CD4-positive, CD25-positive, alpha-beta regulatory T cell (primary cell): ENCODE results near the gene TREM1. TPM values are rescaled to one million over a fixed set of nuclear protein-coding genes. Genes with fewer than 3 reads are reported as not detected.

Experiments used
- ATAC-seq, 2 donors: fragments of 150-1000 bp; cut with Tn5 transposase; one replicate each; pipeline ENCODE4 v1.10.0; 2021; ENCODE audit warnings: low read depth in 2 of 2, moderate number of reproducible peaks in 2 of 2, moderate library complexity in 1 of 2
- DNase-seq, 3 donors: peaks; one replicate each; pipeline versions ENCODE4 v3.0.0 to v3.0.0-alpha.2; 2012 to 2022; ENCODE audit warnings: mixed read lengths in 1 of 3
- H3K27ac ChIP-seq: one replicate; pipeline ENCODE4 v1.7.0; 2013; ENCODE audit warnings: mild to moderate bottlenecking, low read length; ENCODE audit not compliant: insufficient read depth, poor library complexity, severe bottlenecking
- H3K27me3 ChIP-seq: one replicate; pipeline ENCODE4 v1.7.0; 2013; ENCODE audit warnings: low read length; ENCODE audit not compliant: control insufficient read depth, insufficient read depth
- H3K36me3 ChIP-seq: one replicate; pipeline ENCODE4 v1.7.0; 2013; ENCODE audit warnings: mild to moderate bottlenecking, low read length, moderate library complexity; ENCODE audit not compliant: control insufficient read depth, insufficient read depth
- H3K4me1 ChIP-seq: 2 replicates; pipeline ENCODE4 v1.7.0; 2013; ENCODE audit warnings: mild to moderate bottlenecking, low read length; ENCODE audit not compliant: insufficient read depth, control insufficient read depth, poor library complexity, severe bottlenecking
- H3K4me3 ChIP-seq: one replicate; pipeline ENCODE4 v1.7.0; 2013; ENCODE audit warnings: low read depth, mild to moderate bottlenecking, low read length, moderate library complexity
- H3K9me3 ChIP-seq, 2 experiments: 1 replicate in 1 of 2; 2 replicates in 1 of 2; pipeline ENCODE4 v1.7.0; 2013; ENCODE audit warnings: low read length in 2 of 2, mild to moderate bottlenecking in 1 of 2, moderate library complexity in 1 of 2; ENCODE audit not compliant: control insufficient read depth in 2 of 2
- H3K27ac Mint-ChIP-seq, 3 donors: one replicate each; pipeline ENCODE4 v1.8.0; 2020 to 2022; ENCODE audit warnings: mild to moderate bottlenecking in 3 of 3, mixed read lengths in 3 of 3, moderate library complexity in 2 of 3
- H3K27me3 Mint-ChIP-seq: one replicate; pipeline ENCODE4 v1.8.0; 2022; ENCODE audit warnings: mild to moderate bottlenecking, mixed read lengths
- H3K36me3 Mint-ChIP-seq: one replicate; pipeline ENCODE4 v1.8.0; 2020; ENCODE audit warnings: mixed read lengths
- H3K4me1 Mint-ChIP-seq, 4 donors: one replicate each; pipeline ENCODE4 v1.8.0; 2020 to 2022; ENCODE audit warnings: mixed read lengths in 4 of 4, mild to moderate bottlenecking in 1 of 4
- H3K4me3 Mint-ChIP-seq, 4 donors: one replicate each; pipeline ENCODE4 v1.8.0; 2020 to 2022; ENCODE audit warnings: mild to moderate bottlenecking in 4 of 4, mixed read lengths in 4 of 4, moderate library complexity in 3 of 4
- H3K9me3 Mint-ChIP-seq, 7 donors: one replicate each; pipeline ENCODE4 v1.8.0; 2020 to 2022; ENCODE audit warnings: mixed read lengths in 7 of 7, mild to moderate bottlenecking in 3 of 7, moderate library complexity in 2 of 7
- polyA plus RNA-seq, 4 donors: library from polyadenylated mRNA; unstranded; fragments of 300-500 nt; fragmentation: Illumina TruSeq; gene quantifications; one replicate each; pipeline ENCODE4 v1.2.3, GENCODE V29; 2021
- total RNA-seq: library from RNA; stranded (reverse); gene quantifications from one replicate; pipeline ENCODE4 v1.2.3, GENCODE V29; 2022

The TREM1 gene
- total and polyA plus RNA-seq, 5 donors from 2014 or later, result 0.54 TPM; not detected in 4

DNA sequence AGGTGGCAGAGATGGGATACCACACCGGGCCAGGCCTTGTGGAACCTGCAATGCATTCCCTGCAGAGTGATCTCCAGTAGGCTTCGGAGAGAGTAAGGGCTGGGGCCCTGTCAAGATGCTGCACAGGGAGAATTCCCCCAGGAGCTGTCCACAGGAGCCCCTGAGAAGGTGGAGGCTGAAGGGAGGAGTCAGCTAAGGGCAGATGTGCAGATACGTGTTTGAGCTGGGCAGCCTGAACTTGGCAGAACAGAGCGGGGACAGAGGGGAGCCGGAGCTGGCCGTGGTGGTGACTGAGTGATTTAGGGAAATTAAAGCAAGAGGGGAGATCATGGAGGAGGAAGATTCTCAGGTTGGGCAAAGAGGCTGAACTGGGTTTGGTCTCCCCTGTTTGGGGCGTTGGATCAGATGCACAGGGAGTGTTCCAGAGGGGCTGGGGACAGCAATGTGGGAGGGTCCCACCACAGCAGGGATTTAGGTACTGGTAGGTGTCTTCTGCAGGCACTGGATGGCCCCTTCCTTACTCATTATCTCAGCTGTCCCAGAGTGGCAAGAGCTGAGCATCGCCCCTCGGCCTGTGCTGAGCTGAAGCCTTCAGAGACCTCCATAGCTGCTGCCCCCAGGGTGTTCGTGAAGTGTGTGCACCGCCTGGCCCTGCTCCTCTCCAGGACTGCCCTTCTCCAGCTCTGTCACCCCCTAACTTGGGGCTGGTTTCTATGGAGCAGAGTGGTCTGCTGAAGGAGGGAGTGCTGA lies 45.1 kb upstream of the TREM1 start:
- peaks cover 16% of the 10 kb centered on the region for H3K27me3 Mint-ChIP-seq
- Histone ChIP-seq H3K4me1 (peaks cover 21% of the 10 kb centered on the region), H3K4me3 (no peak overlapping the region), H3K36me3 (no peaks in the 10 kb centered on the region), H3K9me3 (no peaks in the 10 kb centered on the region), H3K27ac (no peak overlapping the region), H3K27me3 (peaks cover 8% of the 10 kb centered on the region)
- H3K27ac Mint-ChIP-seq, result peak overlapping the region in 2 of 3 donors; percentile 50 to 71
- ATAC-seq (no peak), DNase-seq (no peak)
- H3K9me3 Mint-ChIP-seq, result no peaks in the 10 kb centered on the region
- H3K4me3 Mint-ChIP-seq, result peak overlapping the region in 1 of 4 donors; percentile 67
- H3K36me3 Mint-ChIP-seq, result no peaks in the 10 kb centered on the region
- H3K4me1 Mint-ChIP-seq, result peaks cover 0 to 49% (median 10%) of the 10 kb centered on the region in 4 donors

DNA sequence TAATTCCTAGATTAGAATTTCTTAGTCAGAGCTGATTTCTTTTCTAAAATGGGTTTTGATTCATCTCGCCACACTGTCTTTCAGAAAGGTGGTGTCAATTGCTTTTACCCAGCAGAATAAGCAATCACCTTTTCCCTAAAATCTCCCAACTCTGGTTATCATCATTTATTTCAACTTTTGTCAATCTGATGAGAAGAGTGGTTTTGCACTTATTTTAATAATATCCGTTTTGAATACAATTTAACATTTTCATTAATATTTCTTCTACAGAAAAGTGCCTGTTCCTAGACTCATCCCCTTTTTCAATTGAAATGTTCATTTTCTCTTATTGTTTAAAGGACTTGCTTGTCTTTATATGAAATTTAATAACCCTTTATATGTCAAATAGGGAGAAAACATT lies 40.7 kb upstream of the TREM1 start:
- H3K27me3 Mint-ChIP-seq, result peaks cover 37% of the 10 kb centered on the region

GRCh38 chr6:41326092-41326491 lies 39.6 kb upstream of the TREM1 start:
- H3K27me3 Mint-ChIP-seq, result peaks cover 43% of the 10 kb centered on the region
- no peaks in the 10 kb centered on the region for H3K36me3 ChIP-seq
- no peak overlapping the region for H3K27ac ChIP-seq
- no peak overlapping the region for H3K4me3 Mint-ChIP-seq
- H3K4me3 ChIP-seq, result no peak overlapping the region
- DNase-seq (no peak), ATAC-seq (no peak)
- H3K27ac Mint-ChIP-seq, result no peak overlapping the region
- no peaks in the 10 kb centered on the region for H3K9me3 ChIP-seq
- H3K36me3 Mint-ChIP-seq, result no peaks in the 10 kb centered on the region
- H3K4me1 ChIP-seq, result no peaks in the 10 kb centered on the region
- peaks cover 26% of the 10 kb centered on the region for H3K27me3 ChIP-seq
- no peaks in the 10 kb centered on the region for H3K9me3 Mint-ChIP-seq
- H3K4me1 Mint-ChIP-seq, result no peaks in the 10 kb centered on the region

More for the DNA sequence above, 40.7 kb upstream of the TREM1 start:
- Mint-ChIP-seq H3K4me1 (peaks cover 0 to 9% (median under 1%) of the 10 kb centered on the region in 4 donors), H3K36me3 (no peaks in the 10 kb centered on the region), H3K4me3 (no peak overlapping the region), H3K9me3 (no peaks in the 10 kb centered on the region), H3K27ac (no peak overlapping the region)
- H3K9me3 ChIP-seq, result no peaks in the 10 kb centered on the region
- no peaks in the 10 kb centered on the region for H3K36me3 ChIP-seq
- no peak overlapping the region for H3K4me3 ChIP-seq
- ATAC-seq, result no peak
- H3K27me3 ChIP-seq, result peaks cover 26% of the 10 kb centered on the region
- DNase-seq, result no peak
- H3K27ac ChIP-seq, result no peak overlapping the region
- H3K4me1 ChIP-seq, result no peaks in the 10 kb centered on the region

DNA sequence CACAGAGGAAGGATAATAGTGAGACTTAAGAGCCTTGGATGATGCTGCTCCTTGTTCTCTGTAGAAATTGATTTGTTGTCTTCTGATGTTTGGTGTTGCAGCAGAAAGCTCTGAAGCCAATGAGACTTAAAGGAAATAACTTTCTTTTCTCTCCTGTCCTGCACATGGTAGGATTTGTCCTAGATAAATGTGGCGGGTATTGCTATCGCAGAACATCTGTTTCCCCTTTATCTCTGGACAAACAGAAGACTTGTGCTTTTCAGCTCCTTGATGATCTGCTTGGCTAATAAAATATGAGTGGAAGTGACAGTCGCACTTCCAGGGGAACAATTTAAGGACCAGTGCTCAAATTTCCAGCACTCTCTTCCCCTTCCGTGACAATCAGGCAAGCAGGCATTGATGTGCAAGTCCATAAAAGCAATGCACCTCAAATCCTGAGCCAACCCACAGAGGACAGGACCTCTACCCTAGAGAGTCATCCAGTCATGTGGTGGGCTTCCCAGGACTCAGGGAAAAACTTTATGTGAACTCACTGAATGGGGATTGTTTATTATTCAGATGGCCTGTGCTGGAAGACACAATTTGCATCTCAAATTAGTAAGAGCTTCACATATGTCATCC lies 39.1 kb upstream of the TREM1 start:
- peaks cover 44% of the 10 kb centered on the region for H3K27me3 Mint-ChIP-seq
- ATAC-seq (no peak), DNase-seq (no peak)
- Histone ChIP-seq H3K36me3 (no peaks in the 10 kb centered on the region), H3K27ac (no peak overlapping the region), H3K4me3 (no peak overlapping the region), H3K4me1 (no peaks in the 10 kb centered on the region), H3K9me3 (no peaks in the 10 kb centered on the region), H3K27me3 (peaks cover 26% of the 10 kb centered on the region)
- no peak overlapping the region for H3K27ac Mint-ChIP-seq
- H3K4me3 Mint-ChIP-seq, result no peak overlapping the region
- H3K36me3 Mint-ChIP-seq, result no peaks in the 10 kb centered on the region
- H3K4me1 Mint-ChIP-seq, result no peaks in the 10 kb centered on the region
- no peaks in the 10 kb centered on the region for H3K9me3 Mint-ChIP-seq

GRCh38 chr6:41321183-41321582 lies 34.7 kb upstream of the TREM1 start:
- Mint-ChIP-seq H3K27ac (no peak overlapping the region), H3K27me3 (peaks cover 53% of the 10 kb centered on the region), H3K9me3 (no peaks in the 10 kb centered on the region), H3K36me3 (no peaks in the 10 kb centered on the region), H3K4me1 (peaks cover 0 to 15% (median 8%) of the 10 kb centered on the region in 4 donors), H3K4me3 (no peak overlapping the region)
- no peak for DNase-seq
- Histone ChIP-seq H3K27me3 (peaks cover 25% of the 10 kb centered on the region), H3K4me1 (peaks cover 12% of the 10 kb centered on the region), H3K36me3 (no peaks in the 10 kb centered on the region), H3K9me3 (no peaks in the 10 kb centered on the region), H3K27ac (no peak overlapping the region), H3K4me3 (no peak overlapping the region)
- ATAC-seq, result no peak

GRCh38 chr6:41318654-41319565 lies 32.4 kb upstream of the TREM1 start:
- ATAC-seq, result peak; percentile 97 to 98
- H3K9me3 Mint-ChIP-seq, result no peaks in the 10 kb centered on the region
- H3K4me3 ChIP-seq, result no peak overlapping the region
- peaks cover 0 to 15% (median 8%) of the 10 kb centered on the region in 4 donors for H3K4me1 Mint-ChIP-seq
- no peaks in the 10 kb centered on the region for H3K36me3 Mint-ChIP-seq
- H3K4me3 Mint-ChIP-seq, result peak overlapping the region in 3 of 4 donors; percentile 63 to 84 (median 64)
- H3K27ac Mint-ChIP-seq, result peak overlapping the region in 1 of 3 donors; percentile 28
- peaks cover 18% of the 10 kb centered on the region for H3K27me3 ChIP-seq
- H3K27me3 Mint-ChIP-seq, result peaks cover 47% of the 10 kb centered on the region
- peak; percentile 64 to 88 (median 83) for DNase-seq
- no peak overlapping the region for H3K27ac ChIP-seq
- H3K4me1 ChIP-seq, result peaks cover 12% of the 10 kb centered on the region
- no peaks in the 10 kb centered on the region for H3K9me3 ChIP-seq
- no peaks in the 10 kb centered on the region for H3K36me3 ChIP-seq

DNA sequence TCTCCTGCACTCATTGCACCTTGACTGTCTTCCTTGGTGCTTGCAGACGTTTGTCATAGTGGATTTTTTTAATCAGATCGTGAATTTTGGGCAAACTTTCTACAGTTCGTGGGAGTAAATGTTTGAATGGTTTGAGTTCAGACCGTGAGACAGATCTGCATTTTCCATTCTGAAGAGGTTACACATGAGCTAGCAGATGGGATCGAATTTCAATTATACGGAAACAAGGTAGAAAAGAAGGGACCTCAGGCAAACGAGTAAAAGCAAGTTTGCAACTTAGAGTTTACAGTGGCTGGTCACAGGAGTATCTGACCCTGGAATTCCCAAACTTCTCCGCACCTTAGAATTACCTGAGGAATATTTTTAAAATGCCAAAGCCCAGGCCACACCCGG lies 31.8 kb upstream of the TREM1 start:
- Mint-ChIP-seq H3K36me3 (no peaks in the 10 kb centered on the region), H3K4me1 (peaks cover 0 to 15% (median 8%) of the 10 kb centered on the region in 4 donors), H3K4me3 (peak overlapping the region in 1 of 4 donors; percentile 63), H3K27me3 (peaks cover 51% of the 10 kb centered on the region), H3K27ac (peak overlapping the region in 1 of 3 donors; percentile 28), H3K9me3 (no peaks in the 10 kb centered on the region)
- Histone ChIP-seq H3K36me3 (no peaks in the 10 kb centered on the region), H3K4me1 (peaks cover 12% of the 10 kb centered on the region), H3K27ac (no peak overlapping the region), H3K4me3 (no peak overlapping the region), H3K9me3 (no peaks in the 10 kb centered on the region), H3K27me3 (peaks cover 22% of the 10 kb centered on the region)
- DNase-seq (no peak), ATAC-seq (no peak)
